GM18526 (cell line): ENCODE data around the gene RNF7.

ENCODE experiments used
- POLR2A ChIP-seq: IDR thresholded peaks from 3 replicates; pipeline ENCODE4 v1.6.1; 2011; ENCODE audit not compliant: insufficient read length; ENCODE audit errors: extremely low read depth

The RNF7 gene

GRCh38 chr3:141792495-141792894 is 54.4 kb downstream of the RNF7 start:
- no peak for TF ChIP-seq POLR2A

GRCh38 chr3:141793476-141794260 is 55.6 kb downstream of the RNF7 start:
- no peak for TF ChIP-seq POLR2A

DNA sequence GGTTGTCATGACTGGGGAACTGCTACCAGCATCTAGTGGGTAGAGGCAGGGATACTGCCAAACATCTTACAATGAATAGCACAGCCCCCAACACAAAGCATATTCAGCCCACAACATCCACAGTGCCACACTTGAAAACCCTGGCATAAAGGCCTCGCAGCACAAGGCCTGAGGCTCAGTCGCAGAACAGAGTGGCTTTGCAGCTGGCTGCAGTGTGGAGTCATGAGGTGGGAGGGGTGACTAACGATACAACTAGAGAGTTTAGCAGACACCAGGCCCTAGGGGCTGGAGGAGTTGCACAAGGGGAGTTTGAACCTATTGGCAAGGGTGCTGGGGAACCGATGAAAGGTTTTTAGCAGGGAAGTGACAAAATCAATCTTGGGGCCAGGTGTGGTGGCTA is 57.2 kb downstream of the RNF7 start:
- no peak for TF ChIP-seq POLR2A

DNA sequence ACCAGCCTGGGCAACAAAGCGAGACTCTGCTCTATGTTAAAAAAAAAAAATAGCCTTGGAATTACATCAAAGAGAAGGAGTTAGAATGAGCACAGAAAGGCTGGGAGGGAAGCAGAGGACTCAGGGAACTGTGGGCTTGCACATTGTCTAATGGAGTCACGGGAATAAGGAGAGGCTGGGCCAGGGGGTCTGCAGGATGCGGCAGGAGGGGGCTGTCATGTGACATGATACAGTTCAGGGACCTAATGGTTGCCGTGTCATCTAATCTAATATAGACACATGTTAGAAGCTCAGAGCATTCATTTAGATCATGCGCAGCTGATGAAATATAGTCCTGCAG is 57.6 kb downstream of the RNF7 start:
- TF ChIP-seq POLR2A, result no peak

DNA sequence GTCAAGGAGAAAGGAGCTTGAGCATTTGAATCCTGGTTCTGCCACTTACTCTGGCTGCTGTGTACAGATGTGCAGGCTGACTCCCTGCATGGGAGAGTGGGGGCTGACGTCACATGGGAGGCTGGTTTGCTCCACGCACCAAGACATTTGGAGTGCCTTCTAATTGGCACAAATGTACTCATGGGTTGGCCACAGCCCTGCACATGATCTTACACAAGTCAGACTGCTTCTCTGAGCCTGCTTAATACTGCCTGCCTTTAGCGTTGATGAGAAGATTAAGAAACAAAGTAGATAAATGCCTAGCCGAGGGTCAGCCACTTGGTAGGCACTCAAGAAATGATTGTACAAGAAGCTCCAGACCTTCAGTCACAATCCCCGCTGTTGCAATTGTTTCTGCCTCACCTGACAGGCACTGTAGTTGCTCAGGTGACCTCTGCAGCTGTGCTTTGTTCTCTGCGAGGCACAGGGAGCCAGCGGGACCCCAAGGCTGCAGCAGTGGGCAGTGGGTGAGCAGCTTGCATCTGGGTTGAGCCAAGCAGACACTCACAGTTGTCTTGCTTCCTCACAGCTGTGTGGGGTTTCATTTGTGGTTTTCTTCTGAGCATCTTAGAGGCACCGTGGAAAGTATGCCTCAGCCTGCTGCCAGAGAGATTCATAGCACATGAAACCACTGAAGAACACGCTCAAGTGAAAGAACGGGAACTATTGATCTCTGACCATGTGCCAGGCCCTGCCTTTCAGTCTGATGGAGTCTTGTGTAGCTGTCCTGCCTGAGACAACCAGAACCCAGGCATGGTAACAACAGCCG is 58.2 kb downstream of the RNF7 start:
- TF ChIP-seq POLR2A, result no peak
